GM21619 (cell line): Measurements from ENCODE around the gene WNT2.
"Not testable (repeated sequence)": the region's sequence is repeated elsewhere in the genome, so short reads cannot be mapped to it uniquely, and the experiment has no call there.

Source experiments
- ATAC-seq: cut with Tn5 transposase; IDR thresholded peaks from one replicate; pipeline ENCODE4 v1.9.1; 2021; ENCODE audit not compliant: unreplicated experiment

WNT2 gene

DNA sequence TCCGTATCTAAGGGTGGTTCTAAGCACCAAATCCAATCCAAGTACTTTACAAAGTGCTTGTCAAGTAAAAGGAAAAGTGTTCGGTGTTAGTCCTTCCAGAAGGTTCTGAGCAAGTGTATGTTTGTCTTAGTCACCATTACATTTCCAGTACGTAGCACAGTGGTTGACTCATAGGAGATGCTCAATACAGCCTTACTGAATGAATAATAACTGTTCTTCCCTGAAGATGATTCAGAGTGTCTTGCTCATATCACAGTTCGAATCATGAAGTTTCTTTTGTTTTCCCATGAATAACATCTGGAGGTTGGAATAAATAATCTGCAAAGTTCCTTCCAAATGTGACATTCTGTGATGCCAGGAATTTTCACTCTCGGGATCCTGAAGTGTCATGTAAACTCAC is 53.4 kb downstream of the WNT2 start:
- ATAC-seq = no peak

DNA sequence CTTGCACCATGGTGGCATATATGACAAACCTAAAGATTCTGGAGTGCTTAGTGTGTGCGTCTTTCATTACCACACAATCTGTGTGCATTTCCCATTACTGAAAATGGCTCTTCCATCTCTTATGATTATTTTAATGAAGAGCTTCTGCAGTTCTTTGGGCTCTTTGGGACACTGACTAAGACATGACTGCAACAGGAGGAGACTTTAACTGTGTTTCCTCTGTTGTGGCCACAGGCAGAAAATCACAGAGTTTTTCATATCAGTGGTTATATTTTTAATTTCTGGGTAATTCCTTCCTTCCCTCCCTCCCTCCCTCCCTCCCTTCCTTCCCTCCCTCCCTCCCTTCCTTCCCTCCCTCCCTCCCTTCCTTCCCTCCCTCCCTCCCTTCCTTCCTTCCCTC is 58.1 kb downstream of the WNT2 start:
- no peak for ATAC-seq

DNA sequence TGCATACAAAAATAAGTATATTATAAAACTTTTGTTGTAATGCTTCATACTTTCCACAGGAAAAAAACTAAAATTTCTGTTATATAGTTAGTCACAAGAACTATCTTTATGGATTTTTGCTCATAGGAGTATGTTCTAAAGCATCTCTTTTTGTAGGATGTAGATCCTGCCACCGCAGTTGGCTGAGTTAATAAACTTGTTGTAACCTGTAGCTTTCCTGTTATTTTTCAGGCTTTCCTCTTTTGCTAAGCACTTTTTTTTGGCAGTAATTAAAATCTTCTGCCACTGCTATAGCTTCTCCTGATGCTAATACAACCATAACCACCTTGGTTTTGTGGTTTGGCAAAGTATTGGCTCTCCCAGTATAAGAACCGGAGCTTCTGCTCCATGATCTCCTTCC is 60.3 kb downstream of the WNT2 start:
- no peak for ATAC-seq

DNA sequence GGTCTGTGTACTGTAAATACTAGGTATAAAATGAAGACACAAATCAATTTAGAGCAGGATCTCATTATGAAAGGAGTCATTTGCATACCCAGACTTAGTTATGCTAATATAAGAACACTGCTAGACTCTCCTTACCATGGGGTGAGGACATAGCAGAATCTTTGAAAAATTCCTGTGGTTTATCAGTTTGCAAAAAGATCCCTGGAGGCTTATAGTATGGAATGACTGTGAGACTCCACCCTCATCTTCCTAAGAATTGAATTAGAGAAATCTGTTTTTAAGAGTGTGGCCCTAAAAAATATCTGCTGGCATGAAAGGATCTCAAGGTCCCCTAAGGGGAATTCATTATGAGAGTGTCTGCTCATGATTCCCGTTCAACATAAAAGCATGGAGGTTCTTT is 63.2 kb downstream of the WNT2 start:
- ATAC-seq = no peak

DNA sequence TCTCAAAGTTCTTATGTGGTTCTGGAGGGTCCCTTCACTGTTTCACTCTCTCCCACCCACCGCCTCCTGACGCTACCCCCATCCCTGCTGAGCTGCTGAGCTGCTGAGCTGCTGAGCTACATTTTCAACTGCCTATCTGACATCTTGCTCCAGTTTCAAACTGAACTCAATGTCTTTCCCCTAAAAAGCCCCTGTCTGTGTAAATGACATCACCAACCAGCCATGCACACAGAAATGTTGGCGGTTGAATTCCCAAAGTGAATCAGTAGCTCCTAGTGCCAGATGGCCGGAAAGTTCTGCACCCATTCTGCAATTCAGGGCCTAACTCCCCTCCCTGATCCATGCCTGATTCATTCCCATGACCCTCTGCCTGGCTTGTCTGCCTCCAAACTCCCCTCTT is 71.2 kb downstream of the WNT2 start:
- ATAC-seq = peak; percentile 65

DNA sequence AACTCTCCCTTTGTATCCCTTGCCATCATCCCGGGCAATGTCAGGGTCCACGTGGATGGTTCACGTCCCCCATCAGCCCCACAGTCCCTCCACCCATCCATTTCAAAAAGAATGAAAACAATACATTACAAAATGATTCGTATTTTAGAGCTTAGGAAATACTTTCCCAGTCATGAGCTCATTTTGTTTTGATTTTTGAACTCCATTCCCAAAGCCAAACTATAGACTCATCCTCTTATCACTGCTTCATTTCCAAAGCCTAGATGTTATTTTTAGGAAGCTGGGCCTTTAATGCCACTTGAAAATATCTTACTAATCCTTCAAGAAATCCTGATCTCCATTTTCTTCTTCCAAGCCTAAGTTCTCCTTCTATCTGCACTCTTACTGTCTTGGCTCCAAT is 72.1 kb downstream of the WNT2 start:
- ATAC-seq = no peak

DNA sequence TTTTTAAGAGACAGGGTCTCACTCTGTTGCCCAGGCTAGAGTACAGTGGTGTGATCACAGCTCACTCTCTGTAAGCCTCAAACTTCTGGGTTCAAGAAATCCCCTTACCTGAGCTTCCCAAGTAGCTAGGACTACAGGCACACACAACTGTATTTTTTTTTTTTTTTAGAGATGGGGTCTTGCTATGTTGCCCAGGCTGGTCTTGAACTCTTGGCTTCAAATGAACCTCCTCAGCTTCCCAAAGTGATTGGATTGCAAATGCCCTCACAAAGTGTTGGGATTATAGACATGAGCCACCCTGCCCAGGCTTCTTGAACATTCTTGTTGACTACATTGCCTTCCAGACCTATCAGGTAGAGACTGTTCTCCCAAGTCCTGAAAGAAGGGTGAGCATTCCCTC is 72.6 kb downstream of the WNT2 start:
- ATAC-seq = no peak

DNA sequence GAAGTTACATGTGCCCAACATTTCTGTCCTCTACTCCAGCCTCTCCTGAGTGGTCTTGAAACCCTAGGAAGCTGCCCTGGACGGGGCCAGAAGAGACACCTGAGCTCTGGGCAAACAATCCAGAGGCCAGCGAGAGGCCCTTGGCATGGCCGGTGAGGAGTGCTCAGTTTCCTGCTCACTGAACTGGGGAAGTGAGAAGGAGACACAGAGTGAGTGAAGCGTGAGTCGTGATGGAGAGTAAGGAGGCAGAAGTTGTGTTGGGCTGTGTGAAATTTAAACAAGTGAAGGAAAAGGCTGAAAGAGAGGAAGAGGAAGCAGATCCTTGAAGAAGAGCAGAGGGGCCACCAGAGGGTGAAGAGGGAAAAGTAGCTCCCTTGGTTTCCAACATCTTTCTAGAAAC is 73.2 kb downstream of the WNT2 start:
- no peak for ATAC-seq

DNA sequence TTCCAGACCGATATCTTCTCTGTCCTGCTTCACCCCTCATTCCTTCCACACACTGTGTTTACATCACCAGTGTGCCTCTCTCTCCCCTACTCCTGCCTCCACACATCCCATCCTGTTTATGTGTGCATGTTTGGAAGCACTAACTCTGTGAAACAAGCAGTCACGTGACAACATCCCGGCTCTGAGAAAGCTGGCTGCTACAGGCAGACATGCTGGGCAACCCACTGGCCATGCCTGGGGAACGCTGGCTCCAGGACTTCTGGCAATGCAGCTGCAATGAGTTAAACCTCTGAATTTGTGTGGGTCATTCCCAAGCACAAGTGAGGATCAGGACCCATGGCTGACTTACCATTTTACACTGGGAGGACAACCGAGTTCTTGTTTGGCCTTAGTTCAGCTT is 74.0 kb downstream of the WNT2 start:
- ATAC-seq = no peak

DNA sequence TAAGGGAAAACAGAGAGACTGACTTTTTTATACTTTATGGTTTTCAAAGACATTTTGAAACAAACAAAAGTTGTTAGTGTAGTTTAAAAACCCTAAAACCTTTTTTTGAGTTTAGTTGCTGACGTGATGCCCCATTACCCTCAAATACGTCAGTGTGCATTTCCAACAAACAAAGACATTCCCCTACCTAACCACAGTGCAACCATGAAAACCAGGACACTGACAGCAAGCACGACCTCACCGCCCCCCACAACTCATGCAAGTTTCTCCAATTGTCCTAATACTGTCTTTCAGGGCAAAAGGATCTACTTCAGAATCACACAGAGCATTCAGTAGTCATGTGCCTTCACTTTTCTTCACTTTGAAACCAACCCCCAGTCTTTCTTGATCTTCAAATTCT is 75.0 kb downstream of the WNT2 start:
- ATAC-seq = no peak

DNA sequence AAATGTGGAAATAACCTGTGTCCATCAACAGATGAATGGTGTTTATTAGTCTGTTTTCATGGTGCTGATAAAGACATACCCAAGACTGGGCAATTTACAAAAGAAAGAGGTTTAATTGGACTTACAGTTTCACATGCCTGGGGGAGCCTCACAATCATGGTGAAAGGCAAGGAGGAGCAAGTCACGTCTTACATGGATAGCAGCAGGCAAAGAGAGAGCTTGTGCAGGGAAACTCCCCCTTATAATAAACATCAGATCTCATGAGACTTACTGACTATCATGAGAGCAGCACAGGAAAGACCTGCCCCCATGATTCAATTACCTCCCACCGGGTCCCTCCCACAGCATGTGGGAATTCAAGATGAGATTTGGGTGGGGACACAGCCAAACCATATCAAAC is 77.2 kb downstream of the WNT2 start:
- not testable (repeated sequence) for ATAC-seq

DNA sequence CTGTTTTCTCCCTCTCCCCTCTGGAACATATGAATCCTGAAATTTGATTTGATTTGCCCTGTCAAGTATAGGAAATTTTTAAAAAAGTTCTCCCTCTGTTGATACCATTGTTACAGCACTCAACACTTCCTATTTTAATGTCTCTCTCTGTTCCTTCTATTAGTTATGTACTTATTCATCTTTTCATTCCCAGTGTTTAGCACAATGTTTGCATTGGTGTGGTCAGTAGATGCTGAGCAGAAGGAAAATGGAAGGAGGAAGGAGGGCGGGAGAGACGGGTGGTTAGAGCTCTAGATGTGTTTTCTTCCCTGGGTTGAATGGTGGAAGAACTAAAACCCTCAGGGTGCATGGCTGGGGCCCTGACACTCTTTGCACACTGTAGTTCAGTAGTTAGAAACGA is 79.5 kb downstream of the WNT2 start:
- no peak for ATAC-seq

DNA sequence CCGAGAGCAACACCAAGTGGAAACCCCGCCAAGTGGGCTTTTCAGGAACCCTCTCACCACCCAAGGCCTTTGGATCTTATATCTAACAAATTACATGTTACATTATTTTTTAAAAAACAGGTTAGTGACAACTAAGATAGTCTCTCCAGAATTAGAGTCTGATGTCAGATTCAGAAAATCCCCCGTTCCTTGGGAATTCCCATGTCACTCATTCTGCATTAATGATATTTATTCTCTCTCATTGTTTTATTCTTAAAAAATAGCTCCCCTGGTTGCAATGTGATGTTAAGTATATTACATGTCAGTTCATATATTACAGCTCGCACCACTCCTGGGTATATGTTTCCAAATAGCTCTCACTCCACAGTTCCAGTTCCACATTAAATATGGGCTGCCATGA is 81.8 kb downstream of the WNT2 start:
- ATAC-seq = no peak

DNA sequence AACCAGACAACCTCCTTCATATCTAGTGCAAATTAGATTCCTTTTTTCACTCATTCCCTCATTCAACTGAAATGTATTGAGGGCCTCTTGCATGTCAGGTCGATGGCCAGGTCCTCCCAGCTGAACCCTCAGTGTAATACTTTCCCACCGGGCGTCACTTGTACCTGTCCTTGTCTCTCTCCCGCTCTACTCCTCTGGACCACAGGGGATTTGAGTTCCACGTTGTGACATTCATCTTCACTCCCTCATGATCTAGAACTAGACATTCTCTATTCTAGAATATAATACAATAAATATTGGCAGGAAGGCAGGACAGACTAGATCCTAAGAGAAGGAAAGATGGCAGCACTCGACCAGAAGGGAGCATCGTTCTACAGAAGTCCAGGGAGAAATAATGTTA is 83.9 kb downstream of the WNT2 start:
- ATAC-seq = no peak

DNA sequence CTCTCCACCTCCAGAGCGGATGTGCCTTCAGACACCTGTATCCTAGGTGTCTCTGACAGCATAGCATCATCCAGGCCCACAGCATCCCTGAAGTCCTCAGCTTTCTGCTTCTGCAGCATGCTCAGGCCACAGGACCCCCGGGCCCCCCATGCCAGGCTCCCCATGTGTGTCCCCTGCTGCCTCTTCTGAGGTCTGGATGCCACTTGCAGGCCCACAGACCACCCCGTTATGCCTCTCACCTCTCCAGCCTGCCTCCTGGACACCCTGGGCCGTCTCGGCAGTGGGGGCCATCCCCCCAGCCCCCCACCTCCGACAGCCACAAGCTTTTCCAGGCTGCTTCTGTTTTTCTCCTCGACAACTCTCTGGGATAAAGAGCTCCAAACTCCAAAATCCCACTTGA is 84.4 kb downstream of the WNT2 start:
- ATAC-seq = no peak

DNA sequence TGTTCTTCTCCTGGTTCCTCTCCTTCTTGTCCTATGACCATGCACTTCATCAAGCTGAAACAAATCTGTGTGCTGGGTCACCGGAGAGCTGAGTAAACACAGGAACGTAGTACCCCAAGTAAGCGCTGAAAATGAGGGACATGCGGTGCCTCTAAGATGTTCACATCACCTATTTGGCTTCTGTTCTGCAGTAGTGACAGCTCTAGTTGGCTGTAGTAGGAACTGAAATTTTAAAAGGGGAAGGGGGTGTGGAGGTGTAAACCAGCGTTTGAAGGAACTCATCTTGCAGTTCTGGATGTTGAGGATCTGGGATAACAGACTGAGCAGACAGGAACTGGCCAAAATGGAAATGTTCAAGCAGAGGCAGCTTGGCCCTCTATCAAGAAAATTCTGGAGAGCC is 85.2 kb downstream of the WNT2 start:
- no peak for ATAC-seq

DNA sequence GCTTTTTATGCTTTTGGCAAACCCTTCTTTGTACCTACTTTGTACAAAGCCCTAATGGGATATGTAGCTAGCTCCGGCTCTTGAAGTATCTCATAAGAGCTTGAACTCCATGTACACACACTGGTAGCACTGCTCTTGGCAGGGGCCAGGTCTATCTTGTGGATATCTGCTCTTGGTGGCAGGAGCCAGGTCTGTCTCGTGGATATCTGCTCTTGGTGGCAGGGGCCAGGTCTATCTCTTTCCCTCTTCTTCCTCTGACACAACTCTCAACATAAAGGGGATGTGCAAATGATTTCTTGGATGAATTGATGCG is 91.9 kb downstream of the WNT2 start:
- no peak for ATAC-seq

DNA sequence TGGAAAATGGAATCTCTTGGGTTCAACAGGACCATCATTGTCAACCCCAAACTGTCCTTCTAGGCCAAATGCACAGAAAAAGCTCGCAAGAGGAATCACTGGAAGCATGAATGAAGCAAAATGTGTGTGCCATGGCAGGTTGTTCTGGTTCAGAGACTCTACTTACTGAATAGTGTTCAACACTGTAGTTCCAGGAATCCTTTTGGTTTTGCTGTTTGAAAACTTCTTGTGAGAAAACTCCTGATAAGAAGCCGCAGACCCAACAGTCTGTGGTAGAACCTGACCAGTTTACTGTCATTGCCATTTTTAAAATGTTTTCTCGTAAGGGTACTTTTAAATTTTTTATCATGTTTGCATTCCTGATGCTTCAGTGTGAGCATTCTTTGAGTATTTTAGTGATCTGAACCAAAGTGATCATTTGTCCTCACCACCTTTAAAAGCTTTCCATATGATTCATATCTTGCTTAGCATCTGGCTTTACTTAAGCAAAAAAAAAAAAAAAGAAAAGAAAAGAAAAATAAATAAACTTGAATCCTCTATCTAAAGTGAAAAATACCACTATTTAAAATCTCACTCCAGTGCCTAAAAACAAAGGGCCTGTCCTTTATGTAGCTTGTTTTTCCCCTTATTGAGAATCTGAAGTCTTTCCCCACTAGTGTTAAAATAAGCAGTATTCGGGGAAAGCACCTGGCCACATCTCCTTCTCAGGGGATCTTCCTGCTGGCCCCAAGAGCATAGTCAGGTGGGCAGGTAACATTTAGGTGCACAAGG is 92.4 kb downstream of the WNT2 start:
- peak; percentile 81 for ATAC-seq

DNA sequence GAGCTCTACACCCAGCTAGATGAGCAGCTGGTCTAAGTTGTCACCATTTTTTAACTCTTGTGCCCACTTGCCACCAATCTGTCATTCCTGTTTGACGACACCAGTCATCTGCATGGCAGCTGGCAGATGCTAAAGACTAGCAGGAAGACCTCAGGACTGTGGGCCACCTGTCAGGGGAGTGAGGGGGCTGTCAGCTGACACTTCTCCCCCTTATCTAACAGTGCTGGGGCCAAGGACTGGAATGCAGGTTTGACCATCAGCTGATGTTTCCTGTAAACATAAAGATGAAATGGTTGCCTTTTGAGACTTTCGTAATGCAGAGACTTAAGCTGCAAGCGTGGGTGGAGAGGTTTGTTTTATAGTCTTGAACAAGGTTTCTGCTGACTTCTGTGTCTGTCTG is 93.5 kb downstream of the WNT2 start:
- no peak for ATAC-seq

DNA sequence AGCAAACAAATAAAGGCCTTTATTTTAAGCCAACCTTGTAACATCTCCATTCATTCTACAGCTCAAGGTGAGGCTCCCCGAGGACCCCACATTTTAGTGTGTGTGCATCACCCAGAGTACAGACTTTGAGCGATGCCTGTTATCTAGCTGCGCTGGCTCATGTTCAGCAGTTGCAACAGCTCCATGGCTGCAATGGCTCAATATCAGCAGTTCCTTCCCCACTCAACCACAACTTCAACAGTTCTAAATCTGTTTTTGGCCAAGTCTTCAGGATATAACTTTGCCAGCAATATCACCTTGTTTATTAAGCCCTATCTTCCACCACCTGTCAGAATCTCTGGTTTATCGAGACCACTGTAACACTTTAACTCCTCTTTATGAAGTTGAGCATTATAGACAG is 95.8 kb downstream of the WNT2 start:
- no peak for ATAC-seq

DNA sequence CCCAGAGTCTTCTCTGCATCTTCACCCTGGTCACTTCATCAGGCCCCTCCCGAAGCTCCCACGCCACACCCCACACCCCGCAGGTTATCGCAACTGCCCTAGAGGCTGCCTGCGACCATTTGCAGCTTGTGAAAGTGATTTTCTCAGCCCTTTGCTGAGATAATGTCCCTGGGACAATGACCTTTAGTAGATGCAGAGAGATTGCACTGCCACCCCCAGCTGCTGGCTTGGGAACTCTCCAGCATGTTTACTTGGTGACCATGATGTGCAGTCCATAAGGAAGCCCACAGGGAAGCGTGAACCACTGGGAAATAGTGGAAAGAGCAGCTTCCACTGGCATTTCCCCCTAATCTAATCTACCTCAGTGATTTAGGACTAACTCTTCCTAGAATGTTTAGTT is 97.3 kb downstream of the WNT2 start:
- ATAC-seq = no peak
